WTC11 (cell line): Measurements from ENCODE around the gene SHROOM3. TPM values are rescaled to one million over a fixed set of nuclear protein-coding genes. Genes with fewer than 3 reads are reported as not detected.

Source experiments
- ATAC-seq: fragments of 200-7000 bp; cut with Tn5 transposase; 2 replicates; pipeline ENCODE4 v1.10.0; 2021; ENCODE audit warnings: mild to moderate bottlenecking, moderate library complexity
- CTCF ChIA-PET: fragments of 300-600 bp; sonication (Branson Sonifier 250); formaldehyde crosslinking; loops from one replicate; lab custom pipeline; 2021; ENCODE audit warnings: antibody characterized with exemption; lab: Charles Lee
- POLR2A ChIA-PET: fragments of 350-600 bp; sonication (Branson Sonifier 250); formaldehyde crosslinking; loops from one replicate; lab custom pipeline; 2021; ENCODE audit warnings: antibody characterized with exemption; lab: Charles Lee
- DNase-seq: peaks from one replicate; pipeline ENCODE4 v3.0.0; 2021; ENCODE audit warnings: low spot score
- H3K27ac Mint-ChIP-seq: 2 replicates; pipeline ENCODE4 v1.8.0; 2021; ENCODE audit warnings: mixed read lengths
- H3K27me3 Mint-ChIP-seq: 2 replicates; pipeline ENCODE4 v1.8.0; 2021; ENCODE audit warnings: low read depth, mild to moderate bottlenecking, moderate library complexity, mixed read lengths
- H3K36me3 Mint-ChIP-seq: 2 replicates; pipeline ENCODE4 v1.8.0; 2021; ENCODE audit warnings: mixed read lengths
- H3K4me1 Mint-ChIP-seq: 2 replicates; pipeline ENCODE4 v1.8.0; 2022; ENCODE audit warnings: mixed read lengths
- H3K4me3 Mint-ChIP-seq: 2 replicates; pipeline ENCODE4 v1.8.0; 2021; ENCODE audit warnings: mild to moderate bottlenecking, moderate library complexity, mixed read lengths
- H3K9me3 Mint-ChIP-seq: 2 replicates; pipeline ENCODE4 v1.8.0; 2021; ENCODE audit warnings: mixed read lengths
- AR ChIP-seq: fragments of 250-450 bp; sonication (Bioruptor Pico); IDR thresholded peaks from 2 replicates; pipeline ENCODE4 v1.9.0; 2021; ENCODE audit warnings: mild to moderate bottlenecking
- ATF1 ChIP-seq: sonication (generic); formaldehyde crosslinking; IDR thresholded peaks from 2 replicates; pipeline ENCODE4 v1.8.1; 2023; ENCODE audit warnings: mild to moderate bottlenecking, moderate library complexity, missing genetic modification reagents
- CDX4 ChIP-seq: fragments of 250-450 bp; sonication (Bioruptor Pico); IDR thresholded peaks from 2 replicates; pipeline ENCODE4 v1.9.0; 2021; ENCODE audit warnings: moderate library complexity, mild to moderate bottlenecking, inconsistent platforms, borderline replicate concordance
- CREB1 ChIP-seq: sonication (generic); formaldehyde crosslinking; IDR thresholded peaks from 2 replicates; pipeline ENCODE4 v1.8.0; 2023; ENCODE audit warnings: mild to moderate bottlenecking, missing genetic modification reagents
- CTCF ChIP-seq: fragments of 200-600 bp; IDR thresholded peaks from 2 replicates; pipeline ENCODE4 v1.8.0; 2022; ENCODE audit warnings: antibody characterized with exemption
- E2F4 ChIP-seq: sonication (generic); formaldehyde crosslinking; IDR thresholded peaks from 2 replicates; pipeline ENCODE4 v1.8.1; 2022; ENCODE audit warnings: low read depth, mild to moderate bottlenecking, moderate library complexity, missing genetic modification reagents, borderline replicate concordance
- EMX1 ChIP-seq: fragments of 250-450 bp; sonication (Bioruptor Pico); IDR thresholded peaks from 2 replicates; pipeline ENCODE4 v1.8.0; 2021; ENCODE audit warnings: mild to moderate bottlenecking
- ERG ChIP-seq: fragments of 250-450 bp; sonication (Bioruptor Pico); IDR thresholded peaks from 2 replicates; pipeline ENCODE4 v1.8.0; 2021; ENCODE audit warnings: mild to moderate bottlenecking
- ETV6 ChIP-seq: sonication (generic); formaldehyde crosslinking; IDR thresholded peaks from 2 replicates; pipeline ENCODE4 v1.8.1; 2022; ENCODE audit warnings: mild to moderate bottlenecking, missing genetic modification reagents
- JUN ChIP-seq: sonication (generic); formaldehyde crosslinking; IDR thresholded peaks from 2 replicates; pipeline ENCODE4 v1.8.0; 2023; ENCODE audit warnings: mild to moderate bottlenecking, missing genetic modification reagents
- KAT7 ChIP-seq: sonication (generic); formaldehyde crosslinking; IDR thresholded peaks from 2 replicates; pipeline ENCODE4 v1.8.1; 2023; ENCODE audit warnings: missing genetic modification reagents, mild to moderate bottlenecking, borderline replicate concordance
- MYBL2 ChIP-seq: sonication (generic); formaldehyde crosslinking; IDR thresholded peaks from 2 replicates; pipeline ENCODE4 v1.8.1; 2023; ENCODE audit warnings: mild to moderate bottlenecking, moderate library complexity, missing genetic modification reagents
- NR2C2 ChIP-seq: sonication (generic); formaldehyde crosslinking; IDR thresholded peaks from 2 replicates; pipeline ENCODE4 v1.8.0; 2022; ENCODE audit warnings: mild to moderate bottlenecking, missing genetic modification reagents
- SOX15 ChIP-seq: fragments of 250-450 bp; sonication (Bioruptor Pico); IDR thresholded peaks from 2 replicates; pipeline ENCODE4 v1.9.0; 2021; ENCODE audit warnings: mild to moderate bottlenecking
- TCF7 ChIP-seq: sonication (generic); formaldehyde crosslinking; IDR thresholded peaks from 2 replicates; pipeline ENCODE4 v1.8.0; 2022; ENCODE audit warnings: mild to moderate bottlenecking, low read depth, missing genetic modification reagents, moderate library complexity
- TEAD1 ChIP-seq: sonication (generic); formaldehyde crosslinking; IDR thresholded peaks from 2 replicates; pipeline ENCODE4 v1.8.0; 2022; ENCODE audit warnings: mild to moderate bottlenecking, missing genetic modification reagents
- USF2 ChIP-seq: sonication (generic); formaldehyde crosslinking; IDR thresholded peaks from 2 replicates; pipeline ENCODE4 v1.8.1; 2023; ENCODE audit warnings: mild to moderate bottlenecking, missing genetic modification reagents, moderate library complexity
- ZNF263 ChIP-seq: sonication (generic); formaldehyde crosslinking; IDR thresholded peaks from 2 replicates; pipeline ENCODE4 v1.8.1; 2022; ENCODE audit warnings: low read depth, mild to moderate bottlenecking, moderate library complexity, missing genetic modification reagents
- ZNF416 ChIP-seq: fragments of 250-450 bp; sonication (Bioruptor Pico); IDR thresholded peaks from 2 replicates; pipeline ENCODE4 v1.9.0; 2021; ENCODE audit warnings: mild to moderate bottlenecking, inconsistent platforms
- total RNA-seq: library from RNA; stranded (reverse); gene quantifications from 3 replicates; pipeline ENCODE4 v1.2.3, GENCODE V29; 2021

SHROOM3 gene
- total RNA-seq, 1 experiment from 2014 or later = 71.9 TPM

GRCh38 chr4:76590798-76591281, 155.8 kb downstream of the SHROOM3 start:
- Mint-ChIP-seq H3K4me1 (peaks cover 60% of the 10 kb centered on the region), H3K27me3 (no peaks in the 10 kb centered on the region), H3K9me3 (peaks cover 5% of the 10 kb centered on the region), H3K27ac (peak overlapping the region; percentile 100), H3K36me3 (peaks cover 3% of the 10 kb centered on the region; the same call in 1 of the 2 replicates), H3K4me3 (peak overlapping the region; percentile 46)
- CTCF ChIA-PET = interaction anchor here (0.9 to 1.8 kb wide), 2 partner anchors 36 to 143 kb away, joined by 5 to 6 read pairs; no protein-coding TSS in a partner anchor
- POLR2A ChIA-PET = interaction anchor here (0.7 to 0.9 kb wide), 4 partner anchors 16 to 150 kb away, joined by 3 read pairs; no protein-coding TSS in a partner anchor
- DNase-seq (no peak), ATAC-seq (no peak)
- TF ChIP-seq SOX15 (no peak), ETV6 (CRISPR knock-in tag) (no peak), E2F4 (no peak), ZNF416 (CRISPR knock-in tag) (no peak), TEAD1 (CRISPR knock-in tag) (no peak), KAT7 (no peak), USF2 (CRISPR knock-in tag) (no peak), ZNF263 (CRISPR knock-in tag) (no peak), NR2C2 (CRISPR knock-in tag) (no peak), EMX1 (no peak), ATF1 (CRISPR knock-in tag) (no peak), ERG (CRISPR knock-in tag) (no peak), TCF7 (CRISPR knock-in tag) (no peak), CTCF (no peak), JUN (CRISPR knock-in tag) (no peak), MYBL2 (CRISPR knock-in tag) (no peak), AR (CRISPR knock-in tag) (no peak), CREB1 (CRISPR knock-in tag) (no peak), CDX4 (CRISPR knock-in tag) (no peak)
